ENCODE data around the gene COL3A1.

Gene COL3A1

GRCh38 chr2:188969236-188969635, 4.9 kb upstream of the COL3A1 start:
- no peak overlapping the region for H3K9ac ChIP-seq (ENCODE audit: low read depth, low read length, poor library complexity)
- no peak overlapping the region for H3K4ac ChIP-seq (ENCODE audit: low read length)
- H3K36me3 ChIP-seq (replicated peaks in 1 of 2; ENCODE audit: control insufficient read depth in 2 of 2, insufficient read depth in 2 of 2, low read length in 2 of 2), result no peaks in the 10 kb centered on the region
- no peak for DNase-seq (ENCODE audit: low spot score)
- H3K18ac ChIP-seq (ENCODE audit: low read length), result no peak overlapping the region
- no peak overlapping the region for H3K4me3 ChIP-seq (ENCODE audit: low read length in 2 of 2)
- no peaks in the 10 kb centered on the region for H3K4me1 ChIP-seq (ENCODE audit: control insufficient read depth in 2 of 2, insufficient read depth in 1 of 2, low read depth in 1 of 2, low read length in 2 of 2)
- WGBS, 2 donors (ENCODE audit: extremely low coverage in 2 of 2, insufficient read length in 2 of 2, insufficient replicate concordance in 1 of 2), result no CpG with 5 or more reads among the region's 3 CpGs
- H3K27ac ChIP-seq (replicated peaks; ENCODE audit: low read length), result no peak overlapping the region
- no peak overlapping the region for H2AK5ac ChIP-seq (ENCODE audit: low read depth, low read length)
- no peak overlapping the region for H3K23ac ChIP-seq (ENCODE audit: low read depth, low read length, poor library complexity)
- H3K14ac ChIP-seq (ENCODE audit: low read length), result no peak overlapping the region
- H2AFZ ChIP-seq (ENCODE audit: low read length), result no peak overlapping the region
- no peak overlapping the region for H2BK15ac ChIP-seq (ENCODE audit: low read length)
- H4K8ac ChIP-seq (ENCODE audit: low read depth, low read length), result no peak overlapping the region
- no peak overlapping the region for H4K91ac ChIP-seq (ENCODE audit: low read depth, low read length, poor library complexity)
- no peaks in the 10 kb centered on the region for H3K79me1 ChIP-seq (ENCODE audit: low read depth, low read length)
- H2BK12ac ChIP-seq (ENCODE audit: low read length), result no peak overlapping the region
- no peaks in the 10 kb centered on the region for H3K9me3 ChIP-seq (replicated peaks in 1 of 2; ENCODE audit: control insufficient read depth in 2 of 2, insufficient read depth in 1 of 2, low read depth in 1 of 2, low read length in 2 of 2)
- no peak overlapping the region for H3K4me2 ChIP-seq (ENCODE audit: insufficient read depth, low read length, poor library complexity, severe bottlenecking)
- no peak overlapping the region for H2BK120ac ChIP-seq (ENCODE audit: low read depth, low read length)
- no peaks in the 10 kb centered on the region for H3K27me3 ChIP-seq (ENCODE audit: control insufficient read depth in 3 of 3, insufficient read depth in 3 of 3, low read depth in 1 of 3, low read length in 3 of 3)
- H2BK5ac ChIP-seq (ENCODE audit: low read length), result no peak overlapping the region

DNA sequence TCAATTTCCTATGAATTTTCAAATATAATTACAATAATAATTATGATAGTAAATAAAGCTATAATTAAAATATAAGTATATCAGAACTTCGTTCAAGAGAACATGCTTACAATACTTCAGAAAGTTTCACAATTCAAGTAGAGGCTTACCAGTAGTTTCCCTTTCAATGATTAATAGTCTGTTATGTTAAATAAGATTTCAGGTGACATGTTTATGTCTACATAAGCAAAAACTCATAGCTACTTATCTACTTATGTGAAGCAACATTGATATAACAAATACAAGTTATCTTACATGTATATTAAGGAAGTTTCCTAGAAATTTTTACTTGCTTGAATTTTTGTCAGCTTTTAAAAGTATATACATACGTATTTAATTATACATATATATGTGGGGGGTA, 4.5 kb upstream of the COL3A1 start:
- Histone ChIP-seq H3K4me1 (ENCODE audit: control insufficient read depth in 2 of 2, insufficient read depth in 1 of 2, low read depth in 1 of 2, low read length in 2 of 2) (no peaks in the 10 kb centered on the region), H3K27ac (replicated peaks; ENCODE audit: low read length) (no peak overlapping the region)
- no CpG with 5 or more reads among the region's 2 CpGs for WGBS, 2 donors (ENCODE audit: extremely low coverage in 2 of 2, insufficient read length in 2 of 2, insufficient replicate concordance in 1 of 2)

GRCh38 chr2:188970211-188970610, 4.0 kb upstream of the COL3A1 start:
- Histone ChIP-seq H2BK15ac (ENCODE audit: low read length) (no peak overlapping the region), H3K23ac (ENCODE audit: low read depth, low read length, poor library complexity) (no peak overlapping the region), H4K91ac (ENCODE audit: low read depth, low read length, poor library complexity) (no peak overlapping the region), H3K27me3 (ENCODE audit: control insufficient read depth in 3 of 3, insufficient read depth in 3 of 3, low read depth in 1 of 3, low read length in 3 of 3) (no peaks in the 10 kb centered on the region), H2BK12ac (ENCODE audit: low read length) (no peak overlapping the region), H3K18ac (ENCODE audit: low read length) (no peak overlapping the region), H3K4me1 (ENCODE audit: control insufficient read depth in 2 of 2, insufficient read depth in 1 of 2, low read depth in 1 of 2, low read length in 2 of 2) (peaks cover 0 to 2% of the 10 kb centered on the region in 2 donors), H4K8ac (ENCODE audit: low read depth, low read length) (no peak overlapping the region), H2BK120ac (ENCODE audit: low read depth, low read length) (no peak overlapping the region), H3K4me2 (ENCODE audit: insufficient read depth, low read length, poor library complexity, severe bottlenecking) (no peak overlapping the region), H3K9ac (ENCODE audit: low read depth, low read length, poor library complexity) (no peak overlapping the region), H3K27ac (replicated peaks; ENCODE audit: low read length) (no peak overlapping the region), H2AK5ac (ENCODE audit: low read depth, low read length) (no peak overlapping the region), H3K9me3 (replicated peaks in 1 of 2; ENCODE audit: control insufficient read depth in 2 of 2, insufficient read depth in 1 of 2, low read depth in 1 of 2, low read length in 2 of 2) (no peaks in the 10 kb centered on the region), H3K36me3 (replicated peaks in 1 of 2; ENCODE audit: control insufficient read depth in 2 of 2, insufficient read depth in 2 of 2, low read length in 2 of 2) (no peaks in the 10 kb centered on the region), H2AFZ (ENCODE audit: low read length) (no peak overlapping the region), H3K4ac (ENCODE audit: low read length) (no peak overlapping the region), H3K4me3 (ENCODE audit: low read length in 2 of 2) (no peak overlapping the region), H3K79me1 (ENCODE audit: low read depth, low read length) (no peaks in the 10 kb centered on the region), H2BK5ac (ENCODE audit: low read length) (no peak overlapping the region), H3K14ac (ENCODE audit: low read length) (no peak overlapping the region)
- no peak for DNase-seq (ENCODE audit: low spot score)
- no CpG with 5 or more reads among the region's 1 CpG for WGBS, 2 donors (ENCODE audit: extremely low coverage in 2 of 2, insufficient read length in 2 of 2, insufficient replicate concordance in 1 of 2)

More for the DNA sequence above, 4.5 kb upstream of the COL3A1 start:
- H2BK120ac ChIP-seq (ENCODE audit: low read depth, low read length), result no peak overlapping the region
- no peak overlapping the region for H3K9ac ChIP-seq (ENCODE audit: low read depth, low read length, poor library complexity)
- no peak overlapping the region for H2AFZ ChIP-seq (ENCODE audit: low read length)
- H2BK12ac ChIP-seq (ENCODE audit: low read length), result no peak overlapping the region
- H4K8ac ChIP-seq (ENCODE audit: low read depth, low read length), result no peak overlapping the region
- DNase-seq (ENCODE audit: low spot score), result no peak
- H2BK15ac ChIP-seq (ENCODE audit: low read length), result no peak overlapping the region
- no peak overlapping the region for H4K91ac ChIP-seq (ENCODE audit: low read depth, low read length, poor library complexity)
- no peaks in the 10 kb centered on the region for H3K36me3 ChIP-seq (replicated peaks in 1 of 2; ENCODE audit: control insufficient read depth in 2 of 2, insufficient read depth in 2 of 2, low read length in 2 of 2)
- H3K23ac ChIP-seq (ENCODE audit: low read depth, low read length, poor library complexity), result no peak overlapping the region
- no peaks in the 10 kb centered on the region for H3K79me1 ChIP-seq (ENCODE audit: low read depth, low read length)
- H3K4me2 ChIP-seq (ENCODE audit: insufficient read depth, low read length, poor library complexity, severe bottlenecking), result no peak overlapping the region
- H3K27me3 ChIP-seq (ENCODE audit: control insufficient read depth in 3 of 3, insufficient read depth in 3 of 3, low read depth in 1 of 3, low read length in 3 of 3), result no peaks in the 10 kb centered on the region
- no peak overlapping the region for H3K4me3 ChIP-seq (ENCODE audit: low read length in 2 of 2)
- no peaks in the 10 kb centered on the region for H3K9me3 ChIP-seq (replicated peaks in 1 of 2; ENCODE audit: control insufficient read depth in 2 of 2, insufficient read depth in 1 of 2, low read depth in 1 of 2, low read length in 2 of 2)
- no peak overlapping the region for H2BK5ac ChIP-seq (ENCODE audit: low read length)
- no peak overlapping the region for H3K14ac ChIP-seq (ENCODE audit: low read length)
- no peak overlapping the region for H2AK5ac ChIP-seq (ENCODE audit: low read depth, low read length)
- H3K18ac ChIP-seq (ENCODE audit: low read length), result no peak overlapping the region
- no peak overlapping the region for H3K4ac ChIP-seq (ENCODE audit: low read length)

DNA sequence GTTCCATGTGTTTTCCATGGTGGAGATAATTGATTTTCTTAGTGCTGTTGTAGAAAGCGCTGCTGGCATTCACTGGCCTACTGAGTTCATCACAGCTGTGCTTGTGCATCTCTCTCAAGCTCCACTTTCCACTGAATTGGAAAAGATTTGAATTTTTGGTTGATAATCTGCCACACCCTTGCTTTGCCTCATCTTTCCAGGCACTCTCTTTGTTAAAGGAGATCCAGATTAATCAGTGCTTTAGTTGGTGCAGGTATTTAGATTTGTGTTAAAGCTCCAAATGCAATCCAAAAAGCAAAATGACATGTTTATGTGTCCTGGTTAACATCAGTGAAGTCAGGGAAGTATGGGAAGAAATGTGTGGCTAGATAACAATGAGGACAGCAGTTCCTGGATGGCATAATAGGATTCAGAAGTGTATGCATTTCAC, 2.7 kb upstream of the COL3A1 start:
- Histone ChIP-seq H3K9ac (ENCODE audit: low read depth, low read length, poor library complexity) (no peak overlapping the region), H3K79me1 (ENCODE audit: low read depth, low read length) (no peaks in the 10 kb centered on the region), H3K14ac (ENCODE audit: low read length) (no peak overlapping the region), H3K4me2 (ENCODE audit: insufficient read depth, low read length, poor library complexity, severe bottlenecking) (no peak overlapping the region), H2BK5ac (ENCODE audit: low read length) (no peak overlapping the region), H3K27me3 (ENCODE audit: control insufficient read depth in 3 of 3, insufficient read depth in 3 of 3, low read depth in 1 of 3, low read length in 3 of 3) (no peaks in the 10 kb centered on the region), H4K8ac (ENCODE audit: low read depth, low read length) (no peak overlapping the region), H3K4me1 (ENCODE audit: control insufficient read depth in 2 of 2, insufficient read depth in 1 of 2, low read depth in 1 of 2, low read length in 2 of 2) (peaks cover 0 to 2% of the 10 kb centered on the region in 2 donors), H3K36me3 (replicated peaks in 1 of 2; ENCODE audit: control insufficient read depth in 2 of 2, insufficient read depth in 2 of 2, low read length in 2 of 2) (no peaks in the 10 kb centered on the region), H4K91ac (ENCODE audit: low read depth, low read length, poor library complexity) (no peak overlapping the region), H2BK12ac (ENCODE audit: low read length) (no peak overlapping the region), H2BK120ac (ENCODE audit: low read depth, low read length) (no peak overlapping the region), H2BK15ac (ENCODE audit: low read length) (no peak overlapping the region), H2AK5ac (ENCODE audit: low read depth, low read length) (no peak overlapping the region), H3K4me3 (ENCODE audit: low read length in 2 of 2) (no peak overlapping the region), H3K23ac (ENCODE audit: low read depth, low read length, poor library complexity) (no peak overlapping the region), H2AFZ (ENCODE audit: low read length) (peak overlapping the region; percentile 2), H3K27ac (replicated peaks; ENCODE audit: low read length) (no peak overlapping the region), H3K18ac (ENCODE audit: low read length) (no peak overlapping the region), H3K9me3 (replicated peaks in 1 of 2; ENCODE audit: control insufficient read depth in 2 of 2, insufficient read depth in 1 of 2, low read depth in 1 of 2, low read length in 2 of 2) (no peaks in the 10 kb centered on the region), H3K4ac (ENCODE audit: low read length) (no peak overlapping the region)
- DNase-seq (ENCODE audit: low spot score), result no peak
- no CpG with 5 or more reads among the region's 1 CpG for WGBS, 2 donors (ENCODE audit: extremely low coverage in 2 of 2, insufficient read length in 2 of 2, insufficient replicate concordance in 1 of 2)

Data from neuronal stem cell (in vitro differentiated cells).